HepG2 (cell line): ENCODE data around the gene ZNF225. TPM values are rescaled to one million over a fixed set of nuclear protein-coding genes. Genes with fewer than 3 reads are reported as not detected.

ENCODE experiments used
- ADNP ChIP-seq: sonication (generic); formaldehyde crosslinking; IDR thresholded peaks from 2 replicates; pipeline ENCODE4 v1.4.0; 2020; ENCODE audit warnings: missing genetic modification reagents
- ASH2L ChIP-seq: fragments of 300-600, 200-600 bp; sonication (generic); IDR thresholded peaks from 2 replicates; pipeline ENCODE4 v1.7.0; 2017; ENCODE audit warnings: low read depth, mild to moderate bottlenecking, moderate library complexity, mixed read lengths, low read length; ENCODE audit not compliant: insufficient read length
- ATF7-NPFF ChIP-seq: sonication (generic); formaldehyde crosslinking; IDR thresholded peaks from 2 replicates; pipeline ENCODE4 v1.8.1; 2023; ENCODE audit warnings: mild to moderate bottlenecking, low read depth, missing genetic modification reagents, moderate library complexity
- ERF ChIP-seq: IDR thresholded peaks from 2 replicates; pipeline ENCODE4 v1.6.1; 2018; ENCODE audit warnings: missing biosample characterization, missing genetic modification reagents
- FOSL2 ChIP-seq: sonication (generic); formaldehyde crosslinking; IDR thresholded peaks from 2 replicates; pipeline ENCODE4 v1.4.0; 2020; ENCODE audit warnings: missing genetic modification reagents
- GATAD2A ChIP-seq: IDR thresholded peaks from 2 replicates; pipeline ENCODE4 v1.6.1; 2016
- GTF3A ChIP-seq: sonication (generic); formaldehyde crosslinking; conservative IDR thresholded peaks from 2 replicates; pipeline ENCODE4 v1.4.0; 2020; ENCODE audit warnings: mild to moderate bottlenecking, missing genetic modification reagents
- HNF4G ChIP-seq, 2 experiments: sonication (generic) in 1 of 2; formaldehyde crosslinking in 1 of 2; IDR thresholded peaks; 2 replicates each; pipeline versions ENCODE4 v1.4.0 to v1.6.1; 2011 to 2020; ENCODE audit warnings: borderline replicate concordance in 2 of 2, low read depth in 2 of 2, mild to moderate bottlenecking in 2 of 2, low read length in 1 of 2, missing genetic modification reagents in 1 of 2, moderate library complexity in 1 of 2
- HOXD1 ChIP-seq: sonication (generic); formaldehyde crosslinking; IDR thresholded peaks from 2 replicates; pipeline ENCODE4 v1.5.0; 2020; ENCODE audit warnings: missing genetic modification reagents
- NCOA5 ChIP-seq: sonication (generic); formaldehyde crosslinking; IDR thresholded peaks from 2 replicates; pipeline ENCODE4 v1.4.0; 2020; ENCODE audit warnings: missing genetic modification reagents
- SOX6 ChIP-seq, 2 experiments: fragments of 450-650 bp in 1 of 2; sonication (generic) in 1 of 2; formaldehyde crosslinking in 1 of 2; IDR thresholded peaks; 2 replicates each; pipeline versions ENCODE4 v1.4.0 to v1.6.1; 2017 to 2020; ENCODE audit warnings: antibody characterized with exemption in 1 of 2, mild to moderate bottlenecking in 1 of 2, missing genetic modification reagents in 1 of 2
- SP1 ChIP-seq, 2 experiments: fragments of 450-650 bp in 1 of 2; sonication (generic) in 1 of 2; formaldehyde crosslinking in 1 of 2; IDR thresholded peaks; 2 replicates each; pipeline versions ENCODE4 v1.4.0 to v1.6.1; 2016 to 2020; ENCODE audit warnings: missing genetic modification reagents in 1 of 2
- SRF ChIP-seq: IDR thresholded peaks from 2 replicates; pipeline ENCODE4 v1.6.1; 2011; ENCODE audit warnings: mild to moderate bottlenecking, low read depth, low read length, moderate library complexity
- SRSF9 ChIP-seq: fragments of 200-400 bp; formaldehyde crosslinking; IDR thresholded peaks from 2 replicates; pipeline ENCODE4 v1.6.1; 2018; ENCODE audit warnings: borderline replicate concordance, mild to moderate bottlenecking, low read depth, low read length; ENCODE audit not compliant: insufficient read depth, poor library complexity, severe bottlenecking
- ZC3H4 ChIP-seq: sonication (generic); formaldehyde crosslinking; IDR thresholded peaks from 2 replicates; pipeline ENCODE4 v1.4.0; 2020; ENCODE audit warnings: missing genetic modification reagents, borderline replicate concordance
- ZNF556 ChIP-seq: sonication (generic); formaldehyde crosslinking; IDR thresholded peaks from 2 replicates; pipeline ENCODE4 v1.4.0; 2020; ENCODE audit warnings: mild to moderate bottlenecking, missing genetic modification reagents, borderline replicate concordance
- ZNF569 ChIP-seq: sonication (generic); formaldehyde crosslinking; IDR thresholded peaks from 2 replicates; pipeline ENCODE4 v1.5.0; 2020; ENCODE audit warnings: mild to moderate bottlenecking, missing genetic modification reagents, moderate library complexity, borderline replicate concordance
- ZNF607 ChIP-seq: sonication (generic); formaldehyde crosslinking; IDR thresholded peaks from 2 replicates; pipeline ENCODE4 v1.5.1; 2020; ENCODE audit warnings: missing genetic modification reagents, mild to moderate bottlenecking, borderline replicate concordance
- ZNF746 ChIP-seq: sonication (generic); formaldehyde crosslinking; IDR thresholded peaks from 2 replicates; pipeline ENCODE4 v1.8.0; 2022; ENCODE audit warnings: mild to moderate bottlenecking, missing genetic modification reagents
- polyA plus RNA-seq, 8 experiments: library from polyadenylated mRNA; depleted of rRNA in 3 of 8; stranded (reverse) in 7 of 8; unstranded in 1 of 8; fragments of >200 nt; fragmentation: Illumina TruSeq in 4 of 8; extraction: Trizol in 4 of 8; gene quantifications; 2 replicates each; pipeline versions ENCODE4 v1.2.1 to v1.2.3, GENCODE V29; 2011 to 2016; ENCODE audit warnings: low read depth in 4 of 8, missing spikeins in 1 of 8, mixed read lengths in 1 of 8; ENCODE audit not compliant: insufficient read depth in 1 of 8
- total RNA-seq, 5 experiments: library from RNA; depleted of rRNA; stranded (reverse); fragments of >200 nt; fragmentation: Illumina TruSeq; extraction: Trizol; gene quantifications; 2 replicates each; pipeline ENCODE4 v1.2.3, GENCODE V29; 2016; ENCODE audit warnings: low read depth in 1 of 5
- TF ChIP-seq, protein P1 (sequence below): sonication (generic); formaldehyde crosslinking; IDR thresholded peaks from 2 replicates; pipeline ENCODE4 v1.4.0; 2020; ENCODE audit warnings: mild to moderate bottlenecking, missing genetic modification reagents, borderline replicate concordance
- TF ChIP-seq, protein P2 (sequence below): sonication (generic); formaldehyde crosslinking; IDR thresholded peaks from 2 replicates; pipeline ENCODE4 v1.4.0; 2020; ENCODE audit warnings: missing genetic modification reagents
- TF ChIP-seq, protein P3 (sequence below): IDR thresholded peaks from 2 replicates; pipeline ENCODE4 v1.6.1; 2016
- TF ChIP-seq, protein P4 (sequence below): sonication (generic); formaldehyde crosslinking; IDR thresholded peaks from 2 replicates; pipeline ENCODE4 v1.5.1; 2020; ENCODE audit warnings: missing genetic modification reagents, mild to moderate bottlenecking, borderline replicate concordance

The ZNF225 gene
- total and polyA plus RNA-seq, 2 of the 13 experiments (the other 11 are each of a cell fraction or from before 2014, with no cell fraction given) = 0.87 to 3.3 TPM

DNA sequence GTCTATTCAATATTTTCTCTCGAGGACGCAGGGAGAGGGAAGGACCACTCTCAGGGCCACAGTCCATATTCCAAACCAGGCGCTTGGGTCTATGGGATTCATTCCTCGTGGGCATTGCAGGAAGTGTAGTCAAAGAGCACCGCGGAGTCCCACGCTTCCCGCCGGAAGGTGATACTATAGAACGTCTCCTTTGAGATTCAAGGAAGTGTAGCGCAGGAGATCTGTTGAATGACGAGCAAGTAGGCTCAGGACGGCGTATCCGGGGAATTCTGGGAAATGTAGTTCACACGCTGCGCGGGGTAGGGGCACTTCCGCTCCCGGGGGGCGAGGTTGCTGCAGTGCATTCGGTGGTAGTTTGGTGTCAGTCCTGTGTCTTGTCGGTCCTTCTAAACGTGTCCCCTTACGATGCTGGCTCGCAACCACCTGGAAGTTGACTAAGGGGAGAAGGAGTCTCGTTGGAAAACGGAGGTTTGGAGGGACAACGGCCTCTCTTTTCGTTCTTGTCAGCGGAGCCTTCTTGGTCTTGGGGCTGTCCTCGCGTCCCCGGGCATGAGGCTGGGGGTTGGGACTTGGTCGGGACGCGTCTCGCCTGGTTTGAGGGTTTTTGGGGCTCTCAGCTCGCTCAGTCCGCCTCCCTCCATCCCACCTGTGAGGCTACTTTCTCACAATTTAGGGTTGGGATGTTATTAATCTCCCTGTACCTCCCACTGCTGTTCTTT lies 41.2 kb upstream of the ZNF225 start, which contains the start of gene ZNF284 (continued):
- TF ChIP-seq, protein P1, sequence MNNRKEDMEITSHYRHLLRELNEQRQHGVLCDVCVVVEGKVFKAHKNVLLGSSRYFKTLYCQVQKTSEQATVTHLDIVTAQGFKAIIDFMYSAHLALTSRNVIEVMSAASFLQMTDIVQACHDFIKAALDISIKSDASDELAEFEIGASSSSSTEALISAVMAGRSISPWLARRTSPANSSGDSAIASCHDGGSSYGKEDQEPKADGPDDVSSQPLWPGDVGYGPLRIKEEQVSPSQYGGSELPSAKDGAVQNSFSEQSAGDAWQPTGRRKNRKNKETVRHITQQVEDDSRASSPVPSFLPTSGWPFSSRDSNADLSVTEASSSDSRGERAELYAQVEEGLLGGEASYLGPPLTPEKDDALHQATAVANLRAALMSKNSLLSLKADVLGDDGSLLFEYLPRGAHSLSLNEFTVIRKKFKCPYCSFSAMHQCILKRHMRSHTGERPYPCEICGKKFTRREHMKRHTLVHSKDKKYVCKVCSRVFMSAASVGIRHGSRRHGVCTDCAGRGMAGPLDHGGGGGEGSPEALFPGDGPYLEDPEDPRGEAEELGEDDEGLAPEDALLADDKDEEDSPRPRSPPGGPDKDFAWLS = no peak
- TF ChIP-seq ADNP (CRISPR knock-in tag) (no peak), ATF7-NPFF (no peak), FOSL2 (peak; percentile 25; the same call in 1 of the 2 replicates), SRSF9 (no peak), GATAD2A (CRISPR knock-in tag) (peak; percentile 52; the same call in 1 of the 2 replicates), ERF (peak; percentile 69; the same call in 1 of the 2 replicates), SP1 (IDR thresholded peaks at IDR 0.05) (no peak), SP1 (CRISPR knock-in tag; IDR thresholded peaks at IDR 0.05) (no peak), HNF4G (IDR thresholded peaks at IDR 0.05; ENCODE audit: borderline replicate concordance, low read depth, low read length) (no peak), HNF4G (CRISPR knock-in tag; IDR thresholded peaks at IDR 0.05; ENCODE audit: borderline replicate concordance, low read depth) (no peak), ZC3H4 (CRISPR knock-in tag) (no peak), HOXD1 (CRISPR knock-in tag) (0 out of 2 replicates have a peak, but pooled peaks have one; percentile 27), ZNF556 (CRISPR knock-in tag) (peak; percentile 46; the same call in 1 of the 2 replicates), SRF (no peak), ASH2L (peak; percentile 77), ZNF569 (CRISPR knock-in tag) (no peak), GTF3A (CRISPR knock-in tag) (no peak), ZNF746 (no peak), ZNF607 (CRISPR knock-in tag) (no peak), SOX6 (IDR thresholded peaks at IDR 0.05) (no peak), SOX6 (CRISPR knock-in tag; IDR thresholded peaks at IDR 0.05) (peak; percentile 59), NCOA5 (CRISPR knock-in tag) (no peak)
- TF ChIP-seq, protein P2, sequence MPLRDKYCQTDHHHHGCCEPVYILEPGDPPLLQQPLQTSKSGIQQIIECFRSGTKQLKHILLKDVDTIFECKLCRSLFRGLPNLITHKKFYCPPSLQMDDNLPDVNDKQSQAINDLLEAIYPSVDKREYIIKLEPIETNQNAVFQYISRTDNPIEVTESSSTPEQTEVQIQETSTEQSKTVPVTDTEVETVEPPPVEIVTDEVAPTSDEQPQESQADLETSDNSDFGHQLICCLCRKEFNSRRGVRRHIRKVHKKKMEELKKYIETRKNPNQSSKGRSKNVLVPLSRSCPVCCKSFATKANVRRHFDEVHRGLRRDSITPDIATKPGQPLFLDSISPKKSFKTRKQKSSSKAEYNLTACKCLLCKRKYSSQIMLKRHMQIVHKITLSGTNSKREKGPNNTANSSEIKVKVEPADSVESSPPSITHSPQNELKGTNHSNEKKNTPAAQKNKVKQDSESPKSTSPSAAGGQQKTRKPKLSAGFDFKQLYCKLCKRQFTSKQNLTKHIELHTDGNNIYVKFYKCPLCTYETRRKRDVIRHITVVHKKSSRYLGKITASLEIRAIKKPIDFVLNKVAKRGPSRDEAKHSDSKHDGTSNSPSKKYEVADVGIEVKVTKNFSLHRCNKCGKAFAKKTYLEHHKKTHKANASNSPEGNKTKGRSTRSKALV = no peak
- TF ChIP-seq, protein P3, sequence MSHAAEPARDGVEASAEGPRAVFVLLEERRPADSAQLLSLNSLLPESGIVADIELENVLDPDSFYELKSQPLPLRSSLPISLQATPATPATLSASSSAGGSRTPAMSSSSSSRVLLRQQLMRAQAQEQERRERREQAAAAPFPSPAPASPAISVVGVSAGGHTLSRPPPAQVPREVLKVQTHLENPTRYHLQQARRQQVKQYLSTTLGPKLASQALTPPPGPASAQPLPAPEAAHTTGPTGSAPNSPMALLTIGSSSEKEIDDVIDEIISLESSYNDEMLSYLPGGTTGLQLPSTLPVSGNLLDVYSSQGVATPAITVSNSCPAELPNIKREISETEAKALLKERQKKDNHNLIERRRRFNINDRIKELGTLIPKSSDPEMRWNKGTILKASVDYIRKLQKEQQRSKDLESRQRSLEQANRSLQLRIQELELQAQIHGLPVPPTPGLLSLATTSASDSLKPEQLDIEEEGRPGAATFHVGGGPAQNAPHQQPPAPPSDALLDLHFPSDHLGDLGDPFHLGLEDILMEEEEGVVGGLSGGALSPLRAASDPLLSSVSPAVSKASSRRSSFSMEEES (CRISPR knock-in tag) = 0 out of 2 replicates have a peak, but pooled peaks have one; percentile 13
- TF ChIP-seq, protein P4, sequence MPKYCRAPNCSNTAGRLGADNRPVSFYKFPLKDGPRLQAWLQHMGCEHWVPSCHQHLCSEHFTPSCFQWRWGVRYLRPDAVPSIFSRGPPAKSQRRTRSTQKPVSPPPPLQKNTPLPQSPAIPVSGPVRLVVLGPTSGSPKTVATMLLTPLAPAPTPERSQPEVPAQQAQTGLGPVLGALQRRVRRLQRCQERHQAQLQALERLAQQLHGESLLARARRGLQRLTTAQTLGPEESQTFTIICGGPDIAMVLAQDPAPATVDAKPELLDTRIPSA (CRISPR knock-in tag) = no peak
